MM.1S (cell line): ENCODE results near the gene SUPT4H1.

Experiments used
- EZH2 ChIP-seq: fragments of 300-600 bp; sonication (generic); optimal IDR thresholded peaks from 2 replicates; pipeline ENCODE3; 2017; ENCODE audit warnings: low read depth, mild to moderate bottlenecking, antibody characterized with exemption, low read length, mixed read lengths
- TF ChIP-seq, protein P1 (sequence below): fragments of 300-600 bp; sonication (generic); IDR thresholded peaks from 2 replicates; pipeline ENCODE4 v1.5.1; 2016; ENCODE audit warnings: antibody characterized with exemption, low read length, mixed read lengths

GRCh38 chr17:58330997-58331814 is 20.8 kb downstream of the SUPT4H1 start:
- TF ChIP-seq, protein P1, sequence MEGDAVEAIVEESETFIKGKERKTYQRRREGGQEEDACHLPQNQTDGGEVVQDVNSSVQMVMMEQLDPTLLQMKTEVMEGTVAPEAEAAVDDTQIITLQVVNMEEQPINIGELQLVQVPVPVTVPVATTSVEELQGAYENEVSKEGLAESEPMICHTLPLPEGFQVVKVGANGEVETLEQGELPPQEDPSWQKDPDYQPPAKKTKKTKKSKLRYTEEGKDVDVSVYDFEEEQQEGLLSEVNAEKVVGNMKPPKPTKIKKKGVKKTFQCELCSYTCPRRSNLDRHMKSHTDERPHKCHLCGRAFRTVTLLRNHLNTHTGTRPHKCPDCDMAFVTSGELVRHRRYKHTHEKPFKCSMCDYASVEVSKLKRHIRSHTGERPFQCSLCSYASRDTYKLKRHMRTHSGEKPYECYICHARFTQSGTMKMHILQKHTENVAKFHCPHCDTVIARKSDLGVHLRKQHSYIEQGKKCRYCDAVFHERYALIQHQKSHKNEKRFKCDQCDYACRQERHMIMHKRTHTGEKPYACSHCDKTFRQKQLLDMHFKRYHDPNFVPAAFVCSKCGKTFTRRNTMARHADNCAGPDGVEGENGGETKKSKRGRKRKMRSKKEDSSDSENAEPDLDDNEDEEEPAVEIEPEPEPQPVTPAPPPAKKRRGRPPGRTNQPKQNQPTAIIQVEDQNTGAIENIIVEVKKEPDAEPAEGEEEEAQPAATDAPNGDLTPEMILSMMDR: no peak
- no peak for TF ChIP-seq EZH2
